HCT116 (cell line): ENCODE data around the gene PPP1R12C. TPM values are rescaled to one million over a fixed set of nuclear protein-coding genes. Genes with fewer than 3 reads are reported as not detected.

Source experiments
- ATAC-seq: fragments of 200-7000 bp; cut with Tn5 transposase; 2 replicates; pipeline ENCODE4 v1.9.1; 2020; ENCODE audit warnings: mild to moderate bottlenecking, moderate library complexity
- BruUV-seq: library from RNA; stranded (reverse); fragments of 400-500 nt; replicated peaks from 2 replicates; lab custom pipeline; 2021; lab: Mats Ljungman, UMichigan
- CTCF ChIA-PET: fragments of 300-600 bp; sonication (Branson Sonifier 250); formaldehyde crosslinking; loops from one replicate; lab custom pipeline; 2021; ENCODE audit warnings: antibody characterized with exemption; lab: Charles Lee
- POLR2A ChIA-PET: fragments of 300-600, 350-600 bp; sonication (Branson Sonifier 250); formaldehyde crosslinking; loops from one replicate; lab custom pipeline; 2021; ENCODE audit warnings: antibody characterized with exemption; lab: Charles Lee
- RAD21 ChIA-PET, 2 experiments: fragments of 300-600 bp; sonication (Branson Sonifier 250); formaldehyde crosslinking; loops; one replicate each; lab custom pipeline; 2023; ENCODE audit warnings: low total read pairs in 2 of 2; ENCODE audit not compliant: uncharacterized antibody in 2 of 2, unreplicated experiment in 2 of 2, low non-redundant PET in 1 of 2; lab: Charles Lee
- DNase-seq: peaks from one replicate; pipeline ENCODE4 v3.0.0-alpha.2; 2010; ENCODE audit warnings: low read depth, low spot score
- H2AFZ ChIP-seq: fragments of 200-600 bp; shearing (Covaris generic), sonication (generic); 2 replicates; pipeline ENCODE4 v1.6.1; 2017; ENCODE audit warnings: low read depth, mixed run types, mixed read lengths, antibody characterized with exemption, low read length; ENCODE audit not compliant: poor library complexity, severe bottlenecking
- H3K27ac ChIP-seq: 2 replicates; pipeline ENCODE4 v1.5.1; 2012; ENCODE audit warnings: low read depth, low read length
- H3K27me3 ChIP-seq: fragments of 200-600 bp; sonication (generic); 2 replicates; pipeline ENCODE4 v1.6.1; 2016; ENCODE audit warnings: mixed run types, low read length, mixed read lengths; ENCODE audit not compliant: insufficient read depth
- H3K36me3 ChIP-seq, 2 experiments: fragments of 200-500 bp in 1 of 2; fragments of 200-600 bp in 1 of 2; sonication (Bioruptor generic) in 1 of 2; sonication (generic) in 1 of 2; 2 replicates each; pipeline versions ENCODE4 v1.5.1 to v1.6.1; 2014 to 2016; ENCODE audit warnings: low read length in 2 of 2, inconsistent platforms in 1 of 2, mixed read lengths in 1 of 2, mixed run types in 1 of 2; ENCODE audit not compliant: insufficient read depth in 2 of 2, control insufficient read depth in 1 of 2
- H3K4me1 ChIP-seq, 2 experiments: fragments of 200-600 bp in 1 of 2; sonication (generic) in 1 of 2; 2 replicates each; pipeline versions ENCODE4 v1.5.1 to v1.6.1; 2012 to 2017; ENCODE audit warnings: low read length in 2 of 2, inconsistent platforms in 1 of 2, mild to moderate bottlenecking in 1 of 2, mixed read lengths in 1 of 2, mixed run types in 1 of 2, moderate library complexity in 1 of 2; ENCODE audit not compliant: insufficient read depth in 2 of 2, control insufficient read depth in 1 of 2
- H3K4me2 ChIP-seq: fragments of 200-600 bp; sonication (generic); 2 replicates; pipeline ENCODE4 v1.6.1; 2017; ENCODE audit warnings: mixed run types, low read length, mixed read lengths
- H3K4me3 ChIP-seq, 2 experiments: fragments of 200-600 bp in 1 of 2; sonication (generic) in 1 of 2; replicated peaks in 1 of 2; 2 replicates each; pipeline ENCODE4 v1.5.1; 2011 to 2016; ENCODE audit warnings: low read length in 2 of 2, control low read depth in 1 of 2, low read depth in 1 of 2, mild to moderate bottlenecking in 1 of 2, mixed read lengths in 1 of 2, mixed run types in 1 of 2
- H3K79me2 ChIP-seq: fragments of 200-600 bp; sonication (generic); 2 replicates; pipeline ENCODE4 v1.6.1; 2017; ENCODE audit warnings: mild to moderate bottlenecking, mixed run types, low read length, moderate library complexity, mixed read lengths; ENCODE audit not compliant: insufficient read depth
- H3K9ac ChIP-seq: fragments of 200-600 bp; sonication (generic); 2 replicates; pipeline ENCODE4 v1.6.1; 2016; ENCODE audit warnings: low read length, mixed read lengths
- H3K9me2 ChIP-seq: fragments of 200-600 bp; sonication (generic), shearing (Covaris generic); 2 replicates; pipeline ENCODE4 v1.6.1; 2017; ENCODE audit warnings: mixed run types, mild to moderate bottlenecking, moderate library complexity; ENCODE audit not compliant: insufficient read depth
- H3K9me3 ChIP-seq, 2 experiments: fragments of 200-500 bp in 1 of 2; fragments of 200-600 bp in 1 of 2; sonication (Bioruptor generic) in 1 of 2; sonication (generic) in 1 of 2; 2 replicates each; pipeline ENCODE4 v1.6.1; 2014 to 2017; ENCODE audit warnings: low read length in 2 of 2, mixed read lengths in 2 of 2, inconsistent platforms in 1 of 2, low read depth in 1 of 2, mild to moderate bottlenecking in 1 of 2, mixed run types in 1 of 2, moderate library complexity in 1 of 2; ENCODE audit not compliant: control insufficient read depth in 1 of 2, insufficient read depth in 1 of 2
- H4K20me1 ChIP-seq: fragments of 200-600 bp; sonication (generic), shearing (Covaris generic); 2 replicates; pipeline ENCODE4 v1.6.1; 2017; ENCODE audit warnings: mixed run types, mild to moderate bottlenecking, moderate library complexity; ENCODE audit not compliant: insufficient read depth
- CBX3 ChIP-seq: IDR thresholded peaks from 2 replicates; pipeline ENCODE4 v1.6.1; 2012; ENCODE audit warnings: low read depth
- CEBPB ChIP-seq: IDR thresholded peaks from 2 replicates; pipeline ENCODE4 v1.6.1; 2012; ENCODE audit warnings: low read depth
- EGR1 ChIP-seq: IDR thresholded peaks from 2 replicates; pipeline ENCODE4 v1.6.1; 2012; ENCODE audit warnings: low read depth
- ELF1 ChIP-seq: IDR thresholded peaks from 2 replicates; pipeline ENCODE4 v1.6.1; 2012; ENCODE audit warnings: low read depth, borderline replicate concordance
- EZH2 ChIP-seq: fragments of 200-600 bp; sonication (generic); IDR thresholded peaks from 2 replicates; pipeline ENCODE4 v1.6.1; 2017; ENCODE audit warnings: antibody characterized with exemption, mixed run types
- POLR2A ChIP-seq: IDR thresholded peaks from 2 replicates; pipeline ENCODE4 v1.7.0; 2011; ENCODE audit warnings: borderline replicate concordance; ENCODE audit not compliant: insufficient read depth, insufficient read length; ENCODE audit errors: extremely low read depth
- POLR2AphosphoS5 ChIP-seq: IDR thresholded peaks from 2 replicates; pipeline ENCODE4 v1.6.1; 2011; ENCODE audit warnings: mild to moderate bottlenecking, low read depth, low read length, moderate library complexity
- SIN3A ChIP-seq: IDR thresholded peaks from 2 replicates; pipeline ENCODE4 v1.6.1; 2012; ENCODE audit warnings: low read depth
- SP1 ChIP-seq: IDR thresholded peaks from 2 replicates; pipeline ENCODE4 v1.6.1; 2012; ENCODE audit warnings: low read depth
- SRF ChIP-seq: IDR thresholded peaks from 2 replicates; pipeline ENCODE4 v1.6.1; 2012; ENCODE audit warnings: low read depth
- YY1 ChIP-seq: IDR thresholded peaks from 2 replicates; pipeline ENCODE4 v1.6.1; 2011; ENCODE audit warnings: low read length, low read depth, moderate library complexity, mild to moderate bottlenecking; ENCODE audit not compliant: insufficient replicate concordance; ENCODE audit errors: extremely low read depth
- ZNF274 ChIP-seq: fragments of 200-500 bp; sonication (Bioruptor generic); IDR thresholded peaks from 2 replicates; pipeline ENCODE4 v1.6.1; 2014; ENCODE audit warnings: mild to moderate bottlenecking, low read depth, low read length, inconsistent platforms
- intact Hi-C: fragments of 100-400 bp; cut with micrococcal nuclease; formaldehyde crosslinking; loops from 2 replicates; pipeline ENCODE4 v1.10.0; 2022
- total RNA-seq: library from RNA; stranded (reverse); gene quantifications from one replicate; pipeline ENCODE4 v1.2.1, GENCODE V29; 2021; ENCODE audit not compliant: unreplicated experiment
- TF ChIP-seq, protein P1 (sequence below): IDR thresholded peaks from 2 replicates; pipeline ENCODE4 v1.6.1; 2012
- TF ChIP-seq, protein P2 (sequence below): IDR thresholded peaks from 2 replicates; pipeline ENCODE4 v1.6.1; 2011; ENCODE audit warnings: mild to moderate bottlenecking, low read length, moderate library complexity; ENCODE audit not compliant: insufficient replicate concordance; ENCODE audit errors: extremely low read depth
- TF ChIP-seq, protein P3 (sequence below), 3 experiments: fragments of 200-600 bp in 1 of 3; sonication (generic) in 1 of 3; IDR thresholded peaks in 2 of 3; conservative IDR thresholded peaks in 1 of 3; 2 replicates each; pipeline ENCODE4 v1.5.1; 2012 to 2017; ENCODE audit warnings: low read depth in 2 of 3, low read length in 2 of 3, antibody characterized with exemption in 1 of 3, borderline replicate concordance in 1 of 3, control low read depth in 1 of 3, mild to moderate bottlenecking in 1 of 3, mixed read lengths in 1 of 3, mixed run types in 1 of 3, moderate library complexity in 1 of 3; ENCODE audit not compliant: insufficient read depth in 1 of 3

The PPP1R12C gene
- total RNA-seq, 1 experiment from 2014 or later = 83.2 TPM

GRCh38 chr19:55056827-55057226 lies 60.6 kb downstream of the PPP1R12C start:
- Histone ChIP-seq H3K36me3 (peaks cover 33 to 37% of the 10 kb centered on the region in 2 experiments), H3K9me3 (no peaks in the 10 kb centered on the region), H3K4me2 (no peak overlapping the region), H3K9me2 (no peaks in the 10 kb centered on the region), H3K79me2 (peaks cover 73% of the 10 kb centered on the region), H3K4me3 (no peak overlapping the region), H3K9ac (no peak overlapping the region), H2AFZ (no peak overlapping the region), H3K27ac (no peak overlapping the region), H3K4me1 (peaks cover 4 to 7% of the 10 kb centered on the region in 2 experiments; a peak in 2 of 4 replicates), H4K20me1 (no peaks in the 10 kb centered on the region), H3K27me3 (no peaks in the 10 kb centered on the region)
- no peak for DNase-seq
- RAD21 ChIA-PET = no interaction called here
- intact Hi-C loops = no loop called here
- ATAC-seq = no peak
- no TSS peak for BruUV-seq
- peak; percentile 5; the same call in 1 of the 2 replicates for TF ChIP-seq POLR2AphosphoS5
- no peak for TF ChIP-seq EGR1
- no peak for TF ChIP-seq CEBPB
- TF ChIP-seq, protein P1, sequence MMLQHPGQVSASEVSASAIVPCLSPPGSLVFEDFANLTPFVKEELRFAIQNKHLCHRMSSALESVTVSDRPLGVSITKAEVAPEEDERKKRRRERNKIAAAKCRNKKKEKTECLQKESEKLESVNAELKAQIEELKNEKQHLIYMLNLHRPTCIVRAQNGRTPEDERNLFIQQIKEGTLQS = no peak
- POLR2A ChIA-PET = no interaction called here
- CTCF ChIA-PET = no interaction called here

DNA sequence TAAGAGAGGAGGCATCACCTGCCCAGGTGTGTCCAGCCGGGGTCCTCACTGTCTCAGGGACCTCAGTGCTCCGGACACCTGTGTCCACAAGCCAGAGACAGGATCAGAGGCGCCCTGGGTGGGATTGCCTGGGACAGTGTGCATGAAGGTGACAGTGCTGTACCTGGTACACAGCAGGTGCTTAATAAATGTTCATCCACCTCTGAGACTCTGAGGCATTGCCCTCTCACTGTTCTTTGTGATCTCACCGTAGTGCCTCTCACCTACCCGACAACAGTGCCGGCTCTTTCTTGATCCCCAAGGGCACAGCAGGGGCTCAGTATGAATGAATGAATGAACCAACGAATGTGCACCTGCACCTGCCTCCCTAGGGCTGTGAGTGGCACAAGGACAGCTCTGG lies 63.7 kb downstream of the PPP1R12C start:
- BruUV-seq = no TSS peak
- RAD21 ChIA-PET = no interaction called here
- TF ChIP-seq SP1 = no peak
- TF ChIP-seq POLR2A = no peak
- TF ChIP-seq, protein P2, sequence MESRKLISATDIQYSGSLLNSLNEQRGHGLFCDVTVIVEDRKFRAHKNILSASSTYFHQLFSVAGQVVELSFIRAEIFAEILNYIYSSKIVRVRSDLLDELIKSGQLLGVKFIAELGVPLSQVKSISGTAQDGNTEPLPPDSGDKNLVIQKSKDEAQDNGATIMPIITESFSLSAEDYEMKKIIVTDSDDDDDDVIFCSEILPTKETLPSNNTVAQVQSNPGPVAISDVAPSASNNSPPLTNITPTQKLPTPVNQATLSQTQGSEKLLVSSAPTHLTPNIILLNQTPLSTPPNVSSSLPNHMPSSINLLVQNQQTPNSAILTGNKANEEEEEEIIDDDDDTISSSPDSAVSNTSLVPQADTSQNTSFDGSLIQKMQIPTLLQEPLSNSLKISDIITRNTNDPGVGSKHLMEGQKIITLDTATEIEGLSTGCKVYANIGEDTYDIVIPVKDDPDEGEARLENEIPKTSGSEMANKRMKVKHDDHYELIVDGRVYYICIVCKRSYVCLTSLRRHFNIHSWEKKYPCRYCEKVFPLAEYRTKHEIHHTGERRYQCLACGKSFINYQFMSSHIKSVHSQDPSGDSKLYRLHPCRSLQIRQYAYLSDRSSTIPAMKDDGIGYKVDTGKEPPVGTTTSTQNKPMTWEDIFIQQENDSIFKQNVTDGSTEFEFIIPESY = no peak
- TF ChIP-seq, protein P3, sequence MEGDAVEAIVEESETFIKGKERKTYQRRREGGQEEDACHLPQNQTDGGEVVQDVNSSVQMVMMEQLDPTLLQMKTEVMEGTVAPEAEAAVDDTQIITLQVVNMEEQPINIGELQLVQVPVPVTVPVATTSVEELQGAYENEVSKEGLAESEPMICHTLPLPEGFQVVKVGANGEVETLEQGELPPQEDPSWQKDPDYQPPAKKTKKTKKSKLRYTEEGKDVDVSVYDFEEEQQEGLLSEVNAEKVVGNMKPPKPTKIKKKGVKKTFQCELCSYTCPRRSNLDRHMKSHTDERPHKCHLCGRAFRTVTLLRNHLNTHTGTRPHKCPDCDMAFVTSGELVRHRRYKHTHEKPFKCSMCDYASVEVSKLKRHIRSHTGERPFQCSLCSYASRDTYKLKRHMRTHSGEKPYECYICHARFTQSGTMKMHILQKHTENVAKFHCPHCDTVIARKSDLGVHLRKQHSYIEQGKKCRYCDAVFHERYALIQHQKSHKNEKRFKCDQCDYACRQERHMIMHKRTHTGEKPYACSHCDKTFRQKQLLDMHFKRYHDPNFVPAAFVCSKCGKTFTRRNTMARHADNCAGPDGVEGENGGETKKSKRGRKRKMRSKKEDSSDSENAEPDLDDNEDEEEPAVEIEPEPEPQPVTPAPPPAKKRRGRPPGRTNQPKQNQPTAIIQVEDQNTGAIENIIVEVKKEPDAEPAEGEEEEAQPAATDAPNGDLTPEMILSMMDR (IDR thresholded peaks at IDR 0.05 in 2 of 3, conservative IDR thresholded peaks at IDR 0.05 in 1 of 3; ENCODE audit: borderline replicate concordance in 1 of 3, insufficient read depth in 1 of 3, low read depth in 2 of 3, low read length in 2 of 3) = no peak
- no peak for TF ChIP-seq CBX3
- no peak for TF ChIP-seq YY1
- TF ChIP-seq SRF = no peak
- TF ChIP-seq EZH2 = no peak
- no peak for TF ChIP-seq EGR1
- TF ChIP-seq ZNF274 = no peak
- no peak for TF ChIP-seq SIN3A
- no peak for TF ChIP-seq ELF1

More for the DNA sequence above, 63.7 kb downstream of the PPP1R12C start:
- POLR2A ChIA-PET = no interaction called here
- DNase-seq = no peak
- CTCF ChIA-PET = no interaction called here
- Histone ChIP-seq H3K9me2 (no peaks in the 10 kb centered on the region), H3K27ac (no peak overlapping the region), H4K20me1 (no peaks in the 10 kb centered on the region), H3K4me3 (no peak overlapping the region), H2AFZ (no peak overlapping the region), H3K4me2 (no peak overlapping the region), H3K79me2 (peaks cover 63% of the 10 kb centered on the region), H3K4me1 (no peaks in the 10 kb centered on the region), H3K9me3 (no peaks in the 10 kb centered on the region), H3K27me3 (no peaks in the 10 kb centered on the region), H3K9ac (no peak overlapping the region), H3K36me3 (peaks cover 33 to 43% of the 10 kb centered on the region in 2 experiments)
- ATAC-seq = no peak
- intact Hi-C loops = no loop called here
